ENCODE results near the gene AATF. TPM values are rescaled to one million over a fixed set of nuclear protein-coding genes. Genes with fewer than 3 reads are reported as not detected.

AATF gene
- total and polyA plus RNA-seq, 2 of the 8 experiments (the other 6 are each of a cell fraction or from before 2014, with no cell fraction given) = 20.1 to 62.8 TPM

DNA sequence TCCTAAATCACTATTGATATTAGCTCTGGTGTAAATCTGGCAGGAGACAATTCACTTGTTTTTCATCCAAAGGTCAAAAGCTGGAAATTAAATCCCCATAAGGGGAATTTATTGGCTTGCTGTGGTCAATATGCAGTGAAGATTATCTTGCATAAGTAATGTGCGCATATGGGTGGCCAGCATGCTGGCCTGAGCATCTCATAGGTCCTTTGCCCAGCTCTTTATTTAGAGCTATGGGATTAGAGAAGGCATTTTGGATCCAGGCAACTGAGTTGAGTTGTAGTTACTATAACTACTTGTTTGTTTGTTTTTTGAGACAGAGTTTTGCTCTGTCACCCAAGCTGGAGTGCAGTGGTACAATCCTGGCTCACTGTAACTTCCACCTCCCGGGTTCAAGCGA is 110.7 kb downstream of the AATF start (continued):
- TF ChIP-seq SIN3A (conservative IDR thresholded peaks at IDR 0.05 in 1 of 2, IDR thresholded peaks at IDR 0.05 in 1 of 2; ENCODE audit: low read depth in 1 of 2, low read length in 2 of 2) (no peak), CTBP2 (IDR thresholded peaks at IDR 0.05; ENCODE audit: borderline replicate concordance, insufficient read depth, insufficient read length, low read length) (no peak), TEAD4 (IDR thresholded peaks at IDR 0.05; ENCODE audit: low read depth, low read length) (no peak), NRF1 (IDR thresholded peaks at IDR 0.05; ENCODE audit: low read depth, low read length) (no peak), GTF2F1 (IDR thresholded peaks at IDR 0.05; ENCODE audit: borderline replicate concordance, low read depth, low read length) (no peak), BCL11A (IDR thresholded peaks at IDR 0.05; ENCODE audit: low read depth in 2 of 2, low read length in 2 of 2) (no peak)
- TF ChIP-seq, protein P1, sequence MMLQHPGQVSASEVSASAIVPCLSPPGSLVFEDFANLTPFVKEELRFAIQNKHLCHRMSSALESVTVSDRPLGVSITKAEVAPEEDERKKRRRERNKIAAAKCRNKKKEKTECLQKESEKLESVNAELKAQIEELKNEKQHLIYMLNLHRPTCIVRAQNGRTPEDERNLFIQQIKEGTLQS (IDR thresholded peaks at IDR 0.05; ENCODE audit: insufficient read depth, low read depth, low read length) = no peak

Data from H1 (cell line).